ENCODE results near the gene LACTB. TPM values are rescaled to one million over a fixed set of nuclear protein-coding genes. Genes with fewer than 3 reads are reported as not detected.

Gene LACTB
- total RNA-seq, 1 experiment from 2014 or later, result 11.2 TPM

DNA sequence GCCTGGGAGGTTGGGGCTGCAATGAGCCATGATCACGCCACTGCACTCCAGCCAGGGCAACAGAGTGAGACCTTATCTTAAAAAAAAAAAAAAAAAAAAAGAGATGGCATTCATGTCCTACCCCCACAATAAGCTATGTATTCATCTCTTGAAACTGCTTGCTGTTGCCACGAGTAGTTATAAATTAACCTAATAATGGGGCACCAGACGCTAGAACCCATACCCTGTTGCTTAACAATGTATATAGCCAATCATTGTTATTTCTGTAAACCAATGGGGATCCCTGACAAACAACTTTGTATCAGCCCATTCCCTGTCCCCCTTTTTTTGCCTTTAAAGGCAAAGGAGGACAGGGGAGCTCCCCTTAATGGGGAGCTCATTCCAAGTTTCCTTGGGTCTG, 2.8 kb upstream of the LACTB start:
- no peaks in the 10 kb centered on the region for H3K9me2 ChIP-seq (replicated peaks; ENCODE audit: low read length)
- TF ChIP-seq EZH2 (IDR thresholded peaks at IDR 0.05; ENCODE audit: low read length, unreplicated experiment) (no peak), EZH2phosphoT487 (IDR thresholded peaks at IDR 0.05; ENCODE audit: borderline replicate concordance, low read length) (no peak)
- H4K20me1 ChIP-seq (ENCODE audit: low read length), result no peaks in the 10 kb centered on the region
- BruUV-seq (replicated peaks), result no TSS peak
- H3K79me2 ChIP-seq (ENCODE audit: low read length), result peaks cover 4% of the 10 kb centered on the region; the same call in 1 of the 2 replicates
- no peak overlapping the region for H3K4me3 ChIP-seq (ENCODE audit: low read length)
- H3K27me3 ChIP-seq (ENCODE audit: low read length), result no peaks in the 10 kb centered on the region
- ATAC-seq, result no peak
- DNase-seq, result no peak
- H3F3A ChIP-seq (ENCODE audit: low read length, unreplicated experiment), result no peaks in the 10 kb centered on the region
- ChIA-PET CTCF (no interaction called here), POLR2A (ENCODE audit: unreplicated experiment) (no interaction called here)
- no peaks in the 10 kb centered on the region for H3K4me1 ChIP-seq (ENCODE audit: insufficient read depth, low read length)
- peaks cover 7% of the 10 kb centered on the region; the same call in 1 of the 2 replicates for H3K9me3 ChIP-seq (ENCODE audit: low read length)
- intact Hi-C loops (cut with micrococcal nuclease), result no loop called here
- no peak overlapping the region for H3K9ac ChIP-seq (ENCODE audit: low read length)
- no peaks in the 10 kb centered on the region for H3K36me3 ChIP-seq (ENCODE audit: low read depth, low read length)
- H2AFZ ChIP-seq (ENCODE audit: low read length), result no peak overlapping the region
- no peak overlapping the region for H3K4me2 ChIP-seq (ENCODE audit: low read length)
- no peak overlapping the region for H3K27ac ChIP-seq (ENCODE audit: low read length)

DNA sequence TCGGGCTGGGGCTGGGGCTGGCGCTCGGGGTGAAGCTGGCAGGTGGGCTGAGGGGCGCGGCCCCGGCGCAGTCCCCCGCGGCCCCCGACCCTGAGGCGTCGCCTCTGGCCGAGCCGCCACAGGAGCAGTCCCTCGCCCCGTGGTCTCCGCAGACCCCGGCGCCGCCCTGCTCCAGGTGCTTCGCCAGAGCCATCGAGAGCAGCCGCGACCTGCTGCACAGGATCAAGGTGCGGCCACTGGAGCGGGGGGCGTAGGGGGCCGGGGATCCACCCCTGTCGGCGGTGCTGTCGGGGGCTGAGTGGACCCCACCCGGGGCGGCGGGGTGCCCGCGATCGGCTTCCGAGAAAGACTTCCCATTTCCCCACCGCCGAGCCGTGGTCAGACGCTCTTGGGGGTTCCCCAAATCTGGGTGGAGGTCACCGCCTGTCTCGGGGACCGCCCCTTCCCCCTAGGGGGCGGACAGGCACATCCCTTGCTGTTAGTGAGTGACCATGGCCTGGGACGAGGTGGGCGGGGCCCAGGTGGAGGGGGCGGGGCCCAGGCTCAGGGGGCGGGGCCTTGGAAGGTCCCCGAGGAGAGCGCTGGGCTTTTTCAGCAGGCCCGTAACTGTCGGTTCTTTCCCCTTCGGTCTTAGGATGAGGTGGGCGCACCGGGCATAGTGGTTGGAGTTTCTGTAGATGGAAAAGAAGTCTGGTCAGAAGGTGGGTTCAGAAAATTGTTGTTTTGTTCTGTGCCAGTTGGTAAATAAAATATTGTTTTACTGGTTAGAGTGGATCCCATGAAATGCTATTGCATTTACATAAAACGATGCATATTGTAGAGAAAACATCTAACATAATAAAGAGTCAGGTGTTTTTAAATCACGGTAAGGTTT, 578 bp downstream of the LACTB start:
- CTCF ChIA-PET, result no interaction called here
- Histone ChIP-seq H3K27ac (ENCODE audit: low read length) (no peak overlapping the region), H3K9me3 (ENCODE audit: low read length) (peaks cover 7% of the 10 kb centered on the region; the same call in 1 of the 2 replicates), H3K79me2 (ENCODE audit: low read length) (peaks cover 4% of the 10 kb centered on the region; the same call in 1 of the 2 replicates), H3K9ac (ENCODE audit: low read length) (peak overlapping the region; percentile 65), H2AFZ (ENCODE audit: low read length) (peak overlapping the region; percentile 92), H3K9me2 (replicated peaks; ENCODE audit: low read length) (no peaks in the 10 kb centered on the region), H3F3A (ENCODE audit: low read length, unreplicated experiment) (no peaks in the 10 kb centered on the region), H3K4me2 (ENCODE audit: low read length) (peak overlapping the region; percentile 94), H3K4me1 (ENCODE audit: insufficient read depth, low read length) (no peaks in the 10 kb centered on the region), H3K27me3 (ENCODE audit: low read length) (no peaks in the 10 kb centered on the region), H4K20me1 (ENCODE audit: low read length) (no peaks in the 10 kb centered on the region), H3K36me3 (ENCODE audit: low read depth, low read length) (peaks cover 3% of the 10 kb centered on the region; the same call in 1 of the 2 replicates), H3K4me3 (ENCODE audit: low read length) (peak overlapping the region; percentile 91)
- intact Hi-C loops (cut with micrococcal nuclease), result loop anchor here (10.0 kb wide), 1 partner anchor 73 kb away; no protein-coding TSS in a partner anchor
- BruUV-seq (replicated peaks), result no TSS peak
- DNase-seq, result peak; percentile 65
- TF ChIP-seq, protein P1, sequence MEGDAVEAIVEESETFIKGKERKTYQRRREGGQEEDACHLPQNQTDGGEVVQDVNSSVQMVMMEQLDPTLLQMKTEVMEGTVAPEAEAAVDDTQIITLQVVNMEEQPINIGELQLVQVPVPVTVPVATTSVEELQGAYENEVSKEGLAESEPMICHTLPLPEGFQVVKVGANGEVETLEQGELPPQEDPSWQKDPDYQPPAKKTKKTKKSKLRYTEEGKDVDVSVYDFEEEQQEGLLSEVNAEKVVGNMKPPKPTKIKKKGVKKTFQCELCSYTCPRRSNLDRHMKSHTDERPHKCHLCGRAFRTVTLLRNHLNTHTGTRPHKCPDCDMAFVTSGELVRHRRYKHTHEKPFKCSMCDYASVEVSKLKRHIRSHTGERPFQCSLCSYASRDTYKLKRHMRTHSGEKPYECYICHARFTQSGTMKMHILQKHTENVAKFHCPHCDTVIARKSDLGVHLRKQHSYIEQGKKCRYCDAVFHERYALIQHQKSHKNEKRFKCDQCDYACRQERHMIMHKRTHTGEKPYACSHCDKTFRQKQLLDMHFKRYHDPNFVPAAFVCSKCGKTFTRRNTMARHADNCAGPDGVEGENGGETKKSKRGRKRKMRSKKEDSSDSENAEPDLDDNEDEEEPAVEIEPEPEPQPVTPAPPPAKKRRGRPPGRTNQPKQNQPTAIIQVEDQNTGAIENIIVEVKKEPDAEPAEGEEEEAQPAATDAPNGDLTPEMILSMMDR (conservative IDR thresholded peaks at IDR 0.05; ENCODE audit: low read depth, low read length), result peak; percentile 23; the same call in 1 of the 2 replicates
- no peak for TF ChIP-seq EZH2phosphoT487 (IDR thresholded peaks at IDR 0.05; ENCODE audit: borderline replicate concordance, low read length)
- peak; percentile 94 for ATAC-seq
- POLR2A ChIA-PET (ENCODE audit: unreplicated experiment), result no interaction called here

DNA sequence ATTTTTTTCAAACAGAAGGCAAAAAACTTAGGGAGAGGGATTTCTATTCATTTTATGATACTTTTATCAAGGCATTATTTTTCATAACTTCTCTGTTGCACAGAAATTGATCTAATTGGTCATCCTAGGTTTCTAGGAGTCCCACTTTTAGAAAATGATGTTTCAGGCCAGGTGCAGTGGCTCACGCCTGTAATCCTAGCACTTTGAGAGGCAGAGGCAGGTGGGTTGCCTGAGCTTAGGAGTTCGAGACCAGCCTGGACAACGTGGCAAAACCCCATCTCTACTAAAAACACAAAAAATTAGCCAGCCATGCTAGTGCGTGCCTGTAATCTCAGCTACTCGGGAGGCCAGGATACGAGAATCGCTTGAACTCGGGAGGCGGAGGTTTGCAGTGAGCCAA, 2.8 kb downstream of the LACTB start:
- peaks cover under 1% of the 10 kb centered on the region; the same call in 1 of the 2 replicates for H3K9me3 ChIP-seq (ENCODE audit: low read length)
- no TSS peak for BruUV-seq (replicated peaks)
- H3K9ac ChIP-seq (ENCODE audit: low read length), result no peak overlapping the region
- H3K4me2 ChIP-seq (ENCODE audit: low read length), result no peak overlapping the region
- ATAC-seq, result no peak
- peaks cover 4% of the 10 kb centered on the region; the same call in 1 of the 2 replicates for H3K79me2 ChIP-seq (ENCODE audit: low read length)
- TF ChIP-seq EZH2phosphoT487 (IDR thresholded peaks at IDR 0.05; ENCODE audit: borderline replicate concordance, low read length) (no peak), EZH2 (IDR thresholded peaks at IDR 0.05; ENCODE audit: low read length, unreplicated experiment) (no peak)
- TF ChIP-seq, protein P1 (conservative IDR thresholded peaks at IDR 0.05; ENCODE audit: low read depth, low read length), result no peak
- no peaks in the 10 kb centered on the region for H4K20me1 ChIP-seq (ENCODE audit: low read length)
- H3K4me1 ChIP-seq (ENCODE audit: insufficient read depth, low read length), result no peaks in the 10 kb centered on the region
- ChIA-PET CTCF (no interaction called here), POLR2A (ENCODE audit: unreplicated experiment) (no interaction called here)
- no peaks in the 10 kb centered on the region for H3K27me3 ChIP-seq (ENCODE audit: low read length)
- H3K36me3 ChIP-seq (ENCODE audit: low read depth, low read length), result peaks cover 8% of the 10 kb centered on the region
- H2AFZ ChIP-seq (ENCODE audit: low read length), result no peak overlapping the region
- intact Hi-C loops (cut with micrococcal nuclease), result loop anchor here (10.0 kb wide), 1 partner anchor 70 kb away; no protein-coding TSS in a partner anchor
- no peak for DNase-seq
- no peaks in the 10 kb centered on the region for H3K9me2 ChIP-seq (replicated peaks; ENCODE audit: low read length)
- no peak overlapping the region for H3K27ac ChIP-seq (ENCODE audit: low read length)
- H3K4me3 ChIP-seq (ENCODE audit: low read length), result no peak overlapping the region
- H3F3A ChIP-seq (ENCODE audit: low read length, unreplicated experiment), result no peaks in the 10 kb centered on the region
